Liver (tissue), 9 donors: ENCODE measurements around the gene TFE3. TPM values are rescaled to one million over a fixed set of nuclear protein-coding genes. Genes with fewer than 3 reads are reported as not detected.

Experiments
- DNase-seq: peaks from one replicate; pipeline ENCODE4 v3.0.0-alpha.2; 2017; ENCODE audit warnings: low spot score
- H3K27ac ChIP-seq, 2 donors: one replicate each; pipeline ENCODE4 v1.7.0; 2013; ENCODE audit warnings: inconsistent platforms in 2 of 2, low read length in 2 of 2, control low read depth in 1 of 2, low read depth in 1 of 2, mild to moderate bottlenecking in 1 of 2
- H3K27me3 ChIP-seq, 4 donors: one replicate each; pipeline versions ENCODE4 v1.6.1 to v1.7.0; 2013; ENCODE audit warnings: low read length in 3 of 4, inconsistent platforms in 1 of 4, mild to moderate bottlenecking in 1 of 4, moderate library complexity in 1 of 4; ENCODE audit not compliant: control insufficient read depth in 4 of 4, insufficient read depth in 4 of 4
- H3K36me3 ChIP-seq, 4 donors: one replicate each; pipeline versions ENCODE4 v1.6.1 to v1.7.0; 2013; ENCODE audit warnings: low read length in 3 of 4, mild to moderate bottlenecking in 3 of 4, low read depth in 1 of 4, moderate library complexity in 1 of 4; ENCODE audit not compliant: control insufficient read depth in 4 of 4, insufficient read depth in 3 of 4
- H3K4me1 ChIP-seq, 4 donors: one replicate each; pipeline versions ENCODE4 v1.6.1 to v1.7.0; 2013; ENCODE audit warnings: low read length in 3 of 4, mild to moderate bottlenecking in 3 of 4, moderate library complexity in 1 of 4; ENCODE audit not compliant: control insufficient read depth in 4 of 4, insufficient read depth in 4 of 4
- H3K4me3 ChIP-seq, 3 donors: one replicate each; pipeline versions ENCODE4 v1.6.1 to v1.7.0; 2013; ENCODE audit warnings: low read length in 3 of 3, control low read depth in 1 of 3, low read depth in 1 of 3, mild to moderate bottlenecking in 1 of 3
- H3K9ac ChIP-seq, 2 donors: one replicate each; pipeline ENCODE4 v1.7.0; 2013; ENCODE audit warnings: low read length in 2 of 2, mild to moderate bottlenecking in 2 of 2, moderate library complexity in 2 of 2, control low read depth in 1 of 2, low read depth in 1 of 2
- H3K9me3 ChIP-seq, 4 donors: one replicate each; pipeline versions ENCODE4 v1.6.1 to v1.7.0; 2013; ENCODE audit warnings: low read length in 3 of 4; ENCODE audit not compliant: control insufficient read depth in 4 of 4
- EGR1 ChIP-seq, 2 donors: IDR thresholded peaks; 2 replicates each; pipeline ENCODE4 v1.6.1; 2016 to 2018; ENCODE audit warnings: antibody characterized with exemption in 2 of 2, low read depth in 2 of 2
- FOXA1 ChIP-seq: IDR thresholded peaks from 2 replicates; pipeline ENCODE4 v1.6.1; 2016; ENCODE audit warnings: antibody characterized with exemption
- HNF4A ChIP-seq, 2 donors: conservative IDR thresholded peaks; 2 replicates each; pipeline ENCODE4 v1.6.1; 2016; ENCODE audit warnings: antibody characterized with exemption in 2 of 2, mild to moderate bottlenecking in 2 of 2
- HNF4G ChIP-seq: IDR thresholded peaks from 2 replicates; pipeline ENCODE4 v1.6.1; 2016; ENCODE audit warnings: antibody characterized with exemption
- JUND ChIP-seq, 2 donors: IDR thresholded peaks; 2 replicates each; pipeline ENCODE4 v1.6.1; 2016; ENCODE audit warnings: antibody characterized with exemption in 2 of 2
- MAX ChIP-seq: IDR thresholded peaks from 2 replicates; pipeline ENCODE4 v1.6.1; 2016; ENCODE audit warnings: antibody characterized with exemption
- NR2F2 ChIP-seq: IDR thresholded peaks from 2 replicates; pipeline ENCODE4 v1.6.1; 2016; ENCODE audit warnings: antibody characterized with exemption
- RAD21 ChIP-seq, 2 donors: IDR thresholded peaks; 2 replicates each; pipeline ENCODE4 v1.6.1; 2016; ENCODE audit warnings: antibody characterized with exemption in 2 of 2, mild to moderate bottlenecking in 2 of 2
- REST ChIP-seq: IDR thresholded peaks from 2 replicates; pipeline ENCODE4 v1.6.1; 2016; ENCODE audit warnings: antibody characterized with exemption, mild to moderate bottlenecking
- YY1 ChIP-seq: IDR thresholded peaks from 2 replicates; pipeline ENCODE4 v1.6.1; 2016; ENCODE audit warnings: antibody characterized with exemption, mild to moderate bottlenecking
- WGBS: extraction: QIAGEN DNeasy Blood & Tissue Kit; methylation state at CpG from one replicate; pipeline ENCODE4 v1.1.7; 2013; 5-methylcytosine and 5-hydroxymethylcytosine counted together
- polyA plus RNA-seq, 2 donors: library from polyadenylated mRNA; stranded (reverse) in 1 of 2; unstranded in 1 of 2; fragments of 200-250 nt in 1 of 2; fragments of >200 nt in 1 of 2; fragmentation: Nextera tagmentation in 1 of 2; extraction: Ambion mirVana in 1 of 2; gene quantifications; one replicate each; pipeline versions ENCODE4 v1.2.1 to v1.2.3, GENCODE V29; 2013 to 2015
- total RNA-seq, 2 donors: library from RNA; depleted of rRNA; stranded (reverse); fragments of >200 nt; gene quantifications; one replicate each; pipeline ENCODE4 v1.2.3, GENCODE V29; 2014
- TF ChIP-seq, protein P1 (sequence below): IDR thresholded peaks from 2 replicates; pipeline ENCODE4 v1.6.1; 2016; ENCODE audit warnings: antibody characterized with exemption
- TF ChIP-seq, protein P2 (sequence below): IDR thresholded peaks from 2 replicates; pipeline ENCODE4 v1.6.1; 2016; ENCODE audit warnings: antibody characterized with exemption
- donor health status: healthy.
- donor health status: healthy.
- donor health status: healthy.
- donor health status: healthy.
- donor health status: healthy.

TFE3 gene
- total and polyA plus RNA-seq, 4 donors, result 8.6 to 22.4 (median 13.3) TPM

GRCh38 chrX:49040376-49040955, 2.7 kb downstream of the TFE3 start:
- Histone ChIP-seq H3K4me3 (peak overlapping the region in 1 of 3 donors; percentile 28), H3K9me3 (no peaks in the 10 kb centered on the region), H3K4me1 (peaks cover 5 to 24% (median 12%) of the 10 kb centered on the region in 4 donors), H3K9ac (no peak overlapping the region), H3K27ac (peak overlapping the region; percentile 77 to 96), H3K27me3 (no peaks in the 10 kb centered on the region), H3K36me3 (peaks cover 5 to 14% (median 12%) of the 10 kb centered on the region in 4 donors)
- TF ChIP-seq HNF4A (conservative IDR thresholded peaks at IDR 0.05), result no peak
- no peak for DNase-seq
- WGBS, result 34% methylated on average over 7 of the region's 7 CpGs

GRCh38 chrX:49039598-49040375, 3.4 kb downstream of the TFE3 start:
- TF ChIP-seq RAD21 (IDR thresholded peaks at IDR 0.05) (peak in 1 of 2 donors; percentile 33), JUND (IDR thresholded peaks at IDR 0.05) (peak in 1 of 2 donors; percentile 40), HNF4G (no peak), HNF4A (conservative IDR thresholded peaks at IDR 0.05) (peak in 1 of 2 donors; percentile 10)
- H3K36me3 ChIP-seq, result peaks cover 5 to 14% (median 12%) of the 10 kb centered on the region in 4 donors
- peak; percentile 56 for DNase-seq
- WGBS, result 11% methylated on average over 9 of the region's 9 CpGs
- peak overlapping the region; percentile 77 to 96 for H3K27ac ChIP-seq
- no peaks in the 10 kb centered on the region for H3K9me3 ChIP-seq
- H3K9ac ChIP-seq, result peak overlapping the region in 1 of 2 donors; percentile 62
- H3K4me3 ChIP-seq, result peak overlapping the region in 1 of 3 donors; percentile 28
- peaks cover 5 to 24% (median 12%) of the 10 kb centered on the region in 4 donors for H3K4me1 ChIP-seq
- H3K27me3 ChIP-seq, result no peaks in the 10 kb centered on the region

DNA sequence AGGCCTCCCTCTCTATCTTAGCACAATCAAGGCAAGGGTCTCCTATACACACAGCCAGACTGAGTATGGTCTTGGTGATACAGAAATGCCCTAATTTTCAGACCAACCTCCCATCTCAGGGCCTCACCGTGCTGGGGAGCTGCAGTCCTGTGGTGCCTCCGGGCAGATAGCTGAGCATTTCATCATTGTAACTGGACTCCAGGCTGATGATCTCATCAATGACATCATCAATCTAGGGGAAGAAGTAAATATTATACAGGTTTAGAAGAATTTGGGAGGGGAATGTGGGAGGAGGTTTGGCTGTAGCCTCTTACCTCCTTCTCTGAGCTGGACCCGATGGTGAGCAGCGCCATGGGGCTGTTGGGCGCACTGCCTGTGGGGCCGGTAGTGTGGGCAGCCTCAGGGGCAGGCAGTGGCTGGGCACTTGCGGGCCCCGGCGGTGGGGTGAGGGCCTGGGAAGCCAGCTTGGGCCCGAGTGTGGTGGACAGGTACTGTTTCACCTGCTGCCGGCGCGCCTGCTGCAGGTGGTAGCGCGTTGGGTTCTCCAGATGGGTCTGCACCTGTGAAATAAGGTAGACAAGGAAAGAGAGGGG, 5.2 kb downstream of the TFE3 start:
- WGBS, result 94% methylated on average over 15 of the region's 15 CpGs
- H3K4me3 ChIP-seq, result no peak overlapping the region
- peaks cover 4 to 27% (median 9%) of the 10 kb centered on the region in 4 donors for H3K4me1 ChIP-seq
- H3K9ac ChIP-seq, result no peak overlapping the region
- no peaks in the 10 kb centered on the region for H3K27me3 ChIP-seq
- TF ChIP-seq EGR1 (IDR thresholded peaks at IDR 0.05; ENCODE audit: low read depth in 2 of 2) (no peak), RAD21 (IDR thresholded peaks at IDR 0.05) (no peak), JUND (IDR thresholded peaks at IDR 0.05) (no peak), NR2F2 (no peak), HNF4A (conservative IDR thresholded peaks at IDR 0.05) (no peak), MAX (no peak), YY1 (no peak), REST (no peak), FOXA1 (no peak)
- TF ChIP-seq, protein P1, sequence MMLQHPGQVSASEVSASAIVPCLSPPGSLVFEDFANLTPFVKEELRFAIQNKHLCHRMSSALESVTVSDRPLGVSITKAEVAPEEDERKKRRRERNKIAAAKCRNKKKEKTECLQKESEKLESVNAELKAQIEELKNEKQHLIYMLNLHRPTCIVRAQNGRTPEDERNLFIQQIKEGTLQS, result no peak
- TF ChIP-seq, protein P2, sequence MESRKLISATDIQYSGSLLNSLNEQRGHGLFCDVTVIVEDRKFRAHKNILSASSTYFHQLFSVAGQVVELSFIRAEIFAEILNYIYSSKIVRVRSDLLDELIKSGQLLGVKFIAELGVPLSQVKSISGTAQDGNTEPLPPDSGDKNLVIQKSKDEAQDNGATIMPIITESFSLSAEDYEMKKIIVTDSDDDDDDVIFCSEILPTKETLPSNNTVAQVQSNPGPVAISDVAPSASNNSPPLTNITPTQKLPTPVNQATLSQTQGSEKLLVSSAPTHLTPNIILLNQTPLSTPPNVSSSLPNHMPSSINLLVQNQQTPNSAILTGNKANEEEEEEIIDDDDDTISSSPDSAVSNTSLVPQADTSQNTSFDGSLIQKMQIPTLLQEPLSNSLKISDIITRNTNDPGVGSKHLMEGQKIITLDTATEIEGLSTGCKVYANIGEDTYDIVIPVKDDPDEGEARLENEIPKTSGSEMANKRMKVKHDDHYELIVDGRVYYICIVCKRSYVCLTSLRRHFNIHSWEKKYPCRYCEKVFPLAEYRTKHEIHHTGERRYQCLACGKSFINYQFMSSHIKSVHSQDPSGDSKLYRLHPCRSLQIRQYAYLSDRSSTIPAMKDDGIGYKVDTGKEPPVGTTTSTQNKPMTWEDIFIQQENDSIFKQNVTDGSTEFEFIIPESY, result no peak
- peaks cover 15 to 25% (median 19%) of the 10 kb centered on the region in 4 donors for H3K36me3 ChIP-seq
- H3K9me3 ChIP-seq, result no peaks in the 10 kb centered on the region
- no peak for DNase-seq
- peak overlapping the region in 1 of 2 donors; percentile 47 for H3K27ac ChIP-seq
